ENCODE data around the gene GPR153. TPM values are rescaled to one million over a fixed set of nuclear protein-coding genes. Genes with fewer than 3 reads are reported as not detected.

GPR153 gene
- 8.4 and 27.3 TPM in 2 replicates for total RNA-seq (ENCODE audit: low replicate concordance)

- Mint-ChIP-seq H3K27me3 (ENCODE audit: insufficient read depth, low read depth) (peaks cover 5% of the 10 kb centered on the region), H3K36me3 (peaks cover 2% of the 10 kb centered on the region), H3K9me3 (no peaks in the 10 kb centered on the region), H3K4me3 (peak within 1 kb of the TSS; percentile 86), H3K4me1 (peaks cover 36% of the 10 kb centered on the region), H3K27ac (no peak within 1 kb of the TSS)
- Histone ChIP-seq H3K4me2 (peak within 1 kb of the TSS; percentile 96), H3K27me3 (peaks cover 8% of the 10 kb centered on the region), H3F3A (ENCODE audit: low read depth) (peaks cover 26% of the 10 kb centered on the region), H3K4me1 (peaks cover 16% of the 10 kb centered on the region), H3K4me3 (peak within 1 kb of the TSS; percentile 83), H3K36me3 (no peaks in the 10 kb centered on the region), H3K9ac (no peak within 1 kb of the TSS), H3K79me2 (ENCODE audit: low read depth) (peaks cover 10% of the 10 kb centered on the region), H4K20me1 (ENCODE audit: low read depth) (peaks cover 41% of the 10 kb centered on the region), H2AFZ (replicated peaks) (peak within 1 kb of the TSS; percentile 59), H3K27ac (no peak within 1 kb of the TSS), H3K9me3 (ENCODE audit: low read depth) (no peaks in the 10 kb centered on the region)
- peak; percentile 89 for DNase-seq (ENCODE audit: low spot score)
- TF ChIP-seq CTCF (IDR thresholded peaks at IDR 0.05) = no peak
- TF ChIP-seq EZH2phosphoT487 (IDR thresholded peaks at IDR 0.05) = no peak
- no peak for TF ChIP-seq EZH2 (IDR thresholded peaks at IDR 0.05)
These were observed at the start of gene GPR153 for GRCh38 chr1:6260961-6261614. TSS of gene GPR153 (minus strand) at chr1:6261098. CDS start at chr1:6254905, 6,193 bp downstream.

- Histone ChIP-seq H2AFZ (replicated peaks) (no peak overlapping the region), H4K20me1 (ENCODE audit: low read depth) (no peaks in the 10 kb centered on the region), H3K9ac (no peak overlapping the region), H3K4me3 (no peak overlapping the region), H3K27me3 (no peaks in the 10 kb centered on the region), H3K4me1 (no peaks in the 10 kb centered on the region), H3K4me2 (no peak overlapping the region), H3F3A (ENCODE audit: low read depth) (no peaks in the 10 kb centered on the region), H3K9me3 (ENCODE audit: low read depth) (no peaks in the 10 kb centered on the region), H3K27ac (no peak overlapping the region), H3K79me2 (ENCODE audit: low read depth) (no peaks in the 10 kb centered on the region), H3K36me3 (no peaks in the 10 kb centered on the region)
- Mint-ChIP-seq H3K27me3 (ENCODE audit: insufficient read depth, low read depth) (peaks cover 4% of the 10 kb centered on the region), H3K4me1 (peaks cover 8% of the 10 kb centered on the region), H3K4me3 (no peak overlapping the region), H3K27ac (no peak overlapping the region), H3K9me3 (peaks cover 18% of the 10 kb centered on the region), H3K36me3 (peaks cover 39% of the 10 kb centered on the region)
- TF ChIP-seq CTCF (IDR thresholded peaks at IDR 0.05) = no peak
- TF ChIP-seq EZH2phosphoT487 (IDR thresholded peaks at IDR 0.05) = no peak
- no peak for TF ChIP-seq EZH2 (IDR thresholded peaks at IDR 0.05)
- no peak for DNase-seq (ENCODE audit: low spot score)
These were observed 49.4 kb upstream of the GPR153 start for GRCh38 chr1:6310116-6310848.

GRCh38 chr1:6309564-6309963 lies 48.7 kb upstream of the GPR153 start:
- DNase-seq (ENCODE audit: low spot score) = no peak
- Mint-ChIP-seq H3K4me1 (peaks cover 8% of the 10 kb centered on the region), H3K27ac (no peak overlapping the region), H3K9me3 (peaks cover 18% of the 10 kb centered on the region), H3K36me3 (peaks cover 34% of the 10 kb centered on the region), H3K4me3 (no peak overlapping the region), H3K27me3 (ENCODE audit: insufficient read depth, low read depth) (peaks cover 3% of the 10 kb centered on the region)
- Histone ChIP-seq H3K36me3 (no peaks in the 10 kb centered on the region), H4K20me1 (ENCODE audit: low read depth) (no peaks in the 10 kb centered on the region), H2AFZ (replicated peaks) (no peak overlapping the region), H3F3A (ENCODE audit: low read depth) (no peaks in the 10 kb centered on the region), H3K79me2 (ENCODE audit: low read depth) (no peaks in the 10 kb centered on the region), H3K4me2 (no peak overlapping the region), H3K9ac (no peak overlapping the region), H3K27ac (no peak overlapping the region), H3K27me3 (no peaks in the 10 kb centered on the region), H3K4me1 (no peaks in the 10 kb centered on the region), H3K9me3 (ENCODE audit: low read depth) (no peaks in the 10 kb centered on the region), H3K4me3 (no peak overlapping the region)
- TF ChIP-seq EZH2phosphoT487 (IDR thresholded peaks at IDR 0.05) (no peak), CTCF (IDR thresholded peaks at IDR 0.05) (no peak), EZH2 (IDR thresholded peaks at IDR 0.05) (no peak)

Data from neural progenitor cell (in vitro differentiated cells).